IMR-90 (cell line): Measurements from ENCODE around the gene LECT2. TPM values are rescaled to one million over a fixed set of nuclear protein-coding genes. Genes with fewer than 3 reads are reported as not detected.

ENCODE experiments used
- polyA plus RNA-seq, 3 experiments: library from polyadenylated mRNA; depleted of rRNA; stranded (reverse); fragments of >200 nt; gene quantifications; 2 replicates each; pipeline ENCODE4 v1.2.3, GENCODE V29; 2012; ENCODE audit warnings: low replicate concordance in 1 of 3
- total RNA-seq: library from RNA; depleted of rRNA; stranded (reverse); fragments of >200 nt; gene quantifications from 2 replicates; pipeline ENCODE4 v1.2.3, GENCODE V29; 2012; rRNA removed

The LECT2 gene
- total and polyA plus RNA-seq, 2 of the 4 experiments (the other 2 are of a cell fraction), result not detected

Other genes starting within 250 kb of the LECT2 start
- not detected in 2 replicates for gene SLC25A48, start 120.3 kb downstream of the LECT2 start, total RNA-seq
- gene SLC25A48, start 120.3 kb downstream of the LECT2 start, polyA plus RNA-seq (2012; rRNA removed), result not detected in 2 replicates
- gene IL9, start 59.1 kb downstream of the LECT2 start, total RNA-seq, result not detected in 2 replicates
- gene IL9, start 59.1 kb downstream of the LECT2 start, polyA plus RNA-seq (2012; rRNA removed), result not detected in 2 replicates
- gene TGFBI, start 74.0 kb upstream of the LECT2 start, total RNA-seq, result 483 and 618 TPM in 2 replicates
- gene TGFBI, start 74.0 kb upstream of the LECT2 start, polyA plus RNA-seq (2012; rRNA removed), result 1,362 and 1,551 TPM in 2 replicates
- gene SMAD5, start 177.9 kb upstream of the LECT2 start, total RNA-seq, result 73.3 and 101 TPM in 2 replicates
- 25.7 and 37.4 TPM in 2 replicates for gene SMAD5, start 177.9 kb upstream of the LECT2 start, polyA plus RNA-seq (2012; rRNA removed)
- gene SMIM32, start 238.2 kb upstream of the LECT2 start, total RNA-seq, result not detected in 2 replicates
- gene SMIM32, start 238.2 kb upstream of the LECT2 start, polyA plus RNA-seq (2012; rRNA removed), result not detected in 2 replicates